HG03045 (cell line): ENCODE data around the gene PEBP1.
"Not testable (repeated sequence)": the region's sequence is repeated elsewhere in the genome, so short reads cannot be mapped to it uniquely, and the experiment has no call there.

Experiments used
- ATAC-seq: cut with Tn5 transposase; IDR thresholded peaks from one replicate; pipeline ENCODE4 v1.9.1; 2021; ENCODE audit warnings: mild to moderate bottlenecking, moderate library complexity; ENCODE audit not compliant: unreplicated experiment

PEBP1 gene

DNA sequence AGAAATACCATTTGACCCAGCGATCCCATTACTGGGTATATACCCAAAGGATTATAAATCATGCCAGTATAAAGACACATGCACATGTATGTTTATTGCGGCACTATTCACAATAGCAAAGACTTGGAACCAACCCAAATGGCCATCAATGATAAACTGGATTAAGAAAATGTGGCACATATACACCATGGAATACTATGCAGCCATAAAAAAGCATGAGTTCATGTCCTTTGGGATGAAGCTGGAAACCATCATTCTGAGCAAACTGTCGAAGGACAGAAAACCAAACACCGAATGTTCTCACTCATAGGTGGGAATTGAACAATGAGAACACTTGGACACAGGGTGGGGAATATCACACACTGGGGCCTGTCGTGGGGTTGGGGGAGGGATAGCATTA lies 6.5 kb upstream of the PEBP1 start:
- ATAC-seq, result not testable (repeated sequence)

DNA sequence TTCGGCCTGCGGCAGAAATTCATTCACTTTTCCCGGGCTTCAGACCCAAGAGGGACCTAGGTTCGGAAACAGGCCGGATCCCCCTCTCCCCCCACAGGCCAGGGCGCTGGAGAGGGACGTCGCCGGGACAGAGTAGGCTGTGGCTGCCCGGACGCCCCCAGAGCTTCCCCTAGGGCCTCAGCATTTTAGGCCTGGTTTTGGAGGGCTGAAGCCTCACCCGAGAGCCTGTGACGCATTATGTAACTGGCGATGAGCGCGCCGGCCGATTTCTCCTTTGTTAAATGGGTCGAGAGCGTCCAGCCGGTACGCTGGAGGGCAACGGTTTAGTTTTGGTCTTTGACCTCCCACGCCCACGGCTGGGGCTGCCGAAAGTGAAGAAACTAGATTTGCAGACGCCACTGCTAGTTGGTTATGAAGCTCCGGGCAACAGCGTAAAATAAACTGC lies 657 bp downstream of the PEBP1 start:
- peak; percentile 35 for ATAC-seq

DNA sequence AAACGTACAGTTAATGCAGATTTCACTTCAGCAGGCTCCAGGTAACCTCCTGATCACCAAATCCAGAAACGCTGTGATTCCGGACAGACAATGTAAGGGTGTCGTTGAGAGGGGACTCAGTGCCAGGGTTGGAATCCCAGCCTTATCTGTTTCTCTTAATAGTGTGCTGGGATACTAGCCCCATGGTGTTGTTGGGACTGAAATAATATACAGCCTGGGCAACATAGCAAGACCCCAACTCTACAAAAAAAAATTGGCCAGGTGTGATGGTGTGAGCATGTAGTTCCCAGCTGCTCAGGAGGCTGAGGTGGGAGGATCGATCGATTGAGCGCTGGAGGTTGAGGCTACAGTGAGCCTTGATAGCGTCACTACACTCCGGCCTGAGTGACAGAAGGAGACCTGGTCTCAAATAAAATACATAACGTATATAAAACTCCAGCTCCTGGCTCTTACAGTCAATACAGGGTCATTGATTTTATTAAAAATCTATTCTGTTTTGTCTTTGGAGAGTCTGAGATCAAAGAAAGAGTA lies 1.3 kb downstream of the PEBP1 start:
- ATAC-seq, result no peak

DNA sequence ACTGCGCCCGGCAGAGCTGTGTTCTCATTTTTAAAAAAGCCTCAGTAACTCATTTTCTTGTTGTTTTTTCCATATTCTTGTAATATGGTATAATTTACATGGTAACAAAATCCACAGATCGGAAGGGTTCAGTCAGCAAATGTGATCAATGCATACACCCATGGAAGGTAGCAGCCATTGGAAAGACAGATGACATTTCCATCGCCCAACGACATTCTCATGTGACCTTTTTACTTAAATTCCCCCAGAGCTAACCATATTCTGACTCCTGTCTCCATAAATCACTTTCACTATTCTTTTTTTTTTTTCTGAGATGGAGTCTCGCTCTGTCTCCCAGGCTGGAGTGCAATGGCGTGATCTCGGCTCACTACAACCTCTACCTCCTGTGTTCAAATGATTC lies 4.9 kb downstream of the PEBP1 start:
- no peak for ATAC-seq

GRCh38 chr12:118144499-118144898 lies 8.6 kb downstream of the PEBP1 start:
- ATAC-seq, result no peak

GRCh38 chr12:118145113-118145797 lies 9.3 kb downstream of the PEBP1 start:
- ATAC-seq, result no peak

DNA sequence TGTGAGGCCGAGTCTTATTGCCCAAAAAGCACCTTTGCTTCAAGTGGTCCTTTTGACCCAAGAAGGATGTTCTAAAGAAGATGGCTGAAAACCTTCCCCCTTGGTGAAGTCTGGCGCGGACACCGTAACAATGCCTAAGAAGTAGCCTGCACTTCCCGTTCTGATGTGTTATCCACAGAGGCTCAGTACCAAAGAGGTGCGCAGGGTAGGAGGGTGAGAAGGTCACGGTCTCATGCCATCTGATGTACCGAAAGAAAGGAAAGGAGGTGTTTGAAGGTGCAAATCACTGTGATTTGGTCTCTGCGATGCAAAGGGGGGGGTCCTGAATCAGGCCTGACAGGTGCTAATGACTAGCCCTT lies 9.9 kb downstream of the PEBP1 start:
- ATAC-seq, result no peak

- ATAC-seq, result no peak
Observed at GRCh38 chr12:118148287-118148686, 12.4 kb downstream of the PEBP1 start.

DNA sequence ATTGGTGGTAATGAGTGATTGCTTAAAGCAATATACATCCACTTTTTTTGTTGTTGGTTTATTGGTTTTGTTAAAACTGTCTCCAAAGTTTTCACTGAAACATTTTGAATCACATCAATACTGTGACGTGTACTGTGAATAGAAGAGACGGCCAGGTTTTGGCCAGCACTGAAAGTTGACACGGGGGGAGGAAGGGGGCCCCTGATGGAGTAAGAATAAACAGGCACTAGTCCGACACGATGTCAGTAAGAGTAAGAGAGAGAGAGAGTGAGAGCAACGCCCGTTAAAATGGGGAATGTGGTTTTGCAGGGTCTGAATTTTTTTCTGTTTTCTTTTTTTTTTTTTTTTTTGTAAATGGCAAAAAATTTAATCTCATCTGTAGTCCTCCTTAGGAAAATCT lies 14.7 kb downstream of the PEBP1 start:
- ATAC-seq, result no peak

GRCh38 chr12:118151755-118152154 lies 15.8 kb downstream of the PEBP1 start:
- ATAC-seq, result no peak

- no peak for ATAC-seq
Observed at GRCh38 chr12:118160536-118160935, 24.6 kb downstream of the PEBP1 start.

DNA sequence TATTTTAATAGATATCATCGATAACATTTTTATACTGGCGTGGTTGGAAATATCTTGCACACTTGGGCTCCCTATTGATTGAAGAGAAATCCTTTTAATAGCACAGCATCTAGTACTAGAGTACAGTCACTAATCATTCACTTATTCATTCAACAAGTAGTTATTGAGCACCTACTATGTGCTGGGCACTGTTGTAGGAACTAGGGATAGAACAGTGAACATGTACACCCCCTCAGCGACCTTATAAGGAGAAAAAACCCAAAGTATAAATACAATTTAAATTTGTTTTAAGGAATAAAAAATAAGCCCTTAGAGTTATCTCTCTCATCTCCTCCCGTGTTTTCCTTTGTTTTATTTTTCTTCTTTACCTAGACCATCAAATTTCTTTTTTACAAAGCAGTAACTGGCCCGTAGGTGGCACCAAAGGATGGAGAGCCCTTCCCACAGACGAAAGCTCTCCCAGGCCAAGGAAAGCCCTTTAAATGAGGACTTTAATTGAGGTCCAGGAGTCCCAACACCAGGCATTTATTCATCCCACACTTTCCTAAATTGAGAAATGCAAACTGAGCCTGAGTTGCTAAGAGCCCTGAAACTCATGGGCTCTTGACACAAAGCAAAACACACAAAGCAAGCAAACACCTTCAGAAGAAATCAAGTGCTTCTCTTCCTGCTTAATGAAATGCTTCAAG lies 29.0 kb downstream of the PEBP1 start:
- ATAC-seq, result no peak

DNA sequence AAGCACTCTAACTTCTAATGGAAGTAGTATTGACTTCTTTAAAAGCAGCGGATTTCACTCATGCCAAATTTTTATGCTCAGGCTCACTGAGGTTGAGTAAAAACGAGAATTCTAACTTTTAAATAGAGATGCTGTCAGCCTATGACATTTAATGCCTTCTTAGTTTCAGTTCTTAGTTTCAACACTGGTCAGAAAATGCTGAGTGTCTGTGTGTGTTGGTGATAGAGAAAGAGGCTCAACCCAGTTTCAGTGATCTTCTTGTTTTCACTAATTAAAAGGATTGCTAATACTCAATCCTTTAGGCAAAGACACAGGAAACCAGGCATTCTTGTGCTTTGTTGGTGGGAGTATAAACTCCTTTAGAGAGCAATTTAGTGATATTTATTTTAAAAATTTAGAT lies 31.0 kb downstream of the PEBP1 start:
- peak; percentile 95 for ATAC-seq

GRCh38 chr12:118175823-118176447 lies 40.0 kb downstream of the PEBP1 start:
- no peak for ATAC-seq

GRCh38 chr12:118183155-118183554 lies 47.2 kb downstream of the PEBP1 start:
- ATAC-seq, result no peak

GRCh38 chr12:118183711-118184110 lies 47.8 kb downstream of the PEBP1 start:
- no peak for ATAC-seq

DNA sequence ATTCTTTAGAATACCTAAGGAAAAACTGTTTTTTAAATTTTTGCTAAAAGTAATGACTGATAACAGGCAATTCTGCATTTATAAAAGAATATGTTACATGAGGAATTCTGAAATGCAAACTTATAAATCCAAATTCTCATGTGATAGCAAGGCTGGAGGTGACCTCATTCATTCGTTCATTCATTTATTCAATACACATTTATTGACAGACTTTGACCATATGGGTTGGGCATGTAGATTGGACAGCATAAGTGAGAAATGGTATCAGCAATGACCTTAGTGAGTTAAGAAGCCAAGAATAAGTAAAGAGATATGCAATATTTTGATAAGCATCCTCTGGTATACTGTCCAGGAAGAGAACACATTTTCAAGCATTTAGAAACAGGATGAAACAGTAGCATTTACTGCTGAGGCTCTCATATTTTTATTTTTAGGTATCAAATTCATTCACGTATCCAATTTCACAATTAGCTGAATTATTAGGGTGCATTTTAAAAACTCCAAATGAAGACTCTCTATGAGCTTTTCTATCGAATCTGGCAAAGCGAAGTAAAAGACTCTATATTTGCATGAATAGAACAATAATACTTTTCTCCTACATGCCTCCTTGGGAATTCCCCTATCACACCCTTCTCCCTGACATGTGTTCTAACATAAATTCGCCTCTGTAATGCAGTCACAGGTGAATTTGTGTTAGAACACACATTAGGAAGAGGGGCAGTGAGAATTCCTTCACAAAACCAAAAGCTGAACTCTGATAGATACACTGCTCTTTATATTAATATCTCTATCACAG lies 49.9 kb downstream of the PEBP1 start:
- ATAC-seq, result no peak

GRCh38 chr12:118187751-118188435 lies 52.0 kb downstream of the PEBP1 start:
- no peak for ATAC-seq

- no peak for ATAC-seq
Observed at GRCh38 chr12:118188690-118189371, 52.9 kb downstream of the PEBP1 start.

DNA sequence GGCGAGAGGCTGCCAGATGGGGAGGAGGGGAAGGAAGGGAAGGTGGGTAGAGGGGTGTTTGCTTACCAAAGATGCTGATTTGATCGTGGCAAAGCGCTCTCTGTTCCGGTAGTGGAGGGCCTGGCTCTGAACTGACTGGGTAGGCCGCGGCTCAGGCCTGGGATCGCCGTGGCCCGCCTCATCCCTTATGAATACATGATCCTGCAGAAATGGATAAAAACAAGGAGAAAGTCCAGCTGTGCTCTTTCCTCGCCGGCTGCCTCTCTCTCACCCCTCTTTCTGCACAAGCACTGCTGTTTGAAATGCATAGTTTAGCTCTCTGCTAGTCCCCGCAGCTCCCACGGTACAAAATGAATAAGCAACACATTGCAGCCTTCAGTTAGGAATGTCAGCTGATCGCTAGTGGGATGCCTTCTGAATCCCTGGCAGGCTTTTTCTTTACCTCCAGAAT lies 53.8 kb downstream of the PEBP1 start:
- no peak for ATAC-seq
